Tibial nerve (tissue), 3 donors: ENCODE results near the gene CXCL14.

ENCODE experiments used
- POLR2A ChIP-seq, 2 donors: fragments of 450-650 bp; IDR thresholded peaks; one replicate each; pipeline ENCODE4 v1.6.1; 2017; ENCODE audit warnings: antibody characterized with exemption in 2 of 2, mild to moderate bottlenecking in 2 of 2, moderate library complexity in 2 of 2
- TF ChIP-seq, protein P1 (sequence below), 5 experiments: fragments of 200-600 bp in 3 of 5; fragments of 450-650 bp in 2 of 5; sonication (generic) in 3 of 5; IDR thresholded peaks; one replicate each; pipeline ENCODE4 v1.5.1; 2016 to 2019; ENCODE audit warnings: antibody characterized with exemption in 5 of 5, mild to moderate bottlenecking in 3 of 5, moderate library complexity in 2 of 5

DNA sequence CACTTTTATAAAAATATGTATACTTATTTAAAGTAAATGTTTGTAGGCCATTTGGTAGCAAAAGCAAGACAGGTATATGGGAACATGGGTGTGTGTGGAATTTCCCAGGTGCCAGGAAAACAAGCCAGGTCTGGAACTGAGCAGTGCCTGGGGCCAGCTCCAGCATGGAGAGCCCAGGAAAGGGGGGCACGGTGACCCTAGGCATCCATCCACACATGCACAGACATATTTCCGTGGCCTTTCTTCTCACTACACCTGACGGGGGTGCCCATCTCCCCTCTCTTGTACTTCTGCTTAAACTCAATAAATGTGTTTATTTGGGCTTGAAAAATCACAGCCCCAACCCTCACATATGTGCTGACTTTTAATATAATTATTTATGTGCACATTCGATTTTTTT, 31.2 kb upstream of the CXCL14 start:
- TF ChIP-seq, protein P1, sequence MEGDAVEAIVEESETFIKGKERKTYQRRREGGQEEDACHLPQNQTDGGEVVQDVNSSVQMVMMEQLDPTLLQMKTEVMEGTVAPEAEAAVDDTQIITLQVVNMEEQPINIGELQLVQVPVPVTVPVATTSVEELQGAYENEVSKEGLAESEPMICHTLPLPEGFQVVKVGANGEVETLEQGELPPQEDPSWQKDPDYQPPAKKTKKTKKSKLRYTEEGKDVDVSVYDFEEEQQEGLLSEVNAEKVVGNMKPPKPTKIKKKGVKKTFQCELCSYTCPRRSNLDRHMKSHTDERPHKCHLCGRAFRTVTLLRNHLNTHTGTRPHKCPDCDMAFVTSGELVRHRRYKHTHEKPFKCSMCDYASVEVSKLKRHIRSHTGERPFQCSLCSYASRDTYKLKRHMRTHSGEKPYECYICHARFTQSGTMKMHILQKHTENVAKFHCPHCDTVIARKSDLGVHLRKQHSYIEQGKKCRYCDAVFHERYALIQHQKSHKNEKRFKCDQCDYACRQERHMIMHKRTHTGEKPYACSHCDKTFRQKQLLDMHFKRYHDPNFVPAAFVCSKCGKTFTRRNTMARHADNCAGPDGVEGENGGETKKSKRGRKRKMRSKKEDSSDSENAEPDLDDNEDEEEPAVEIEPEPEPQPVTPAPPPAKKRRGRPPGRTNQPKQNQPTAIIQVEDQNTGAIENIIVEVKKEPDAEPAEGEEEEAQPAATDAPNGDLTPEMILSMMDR (IDR thresholded peaks at IDR 0.05) = no peak
- no peak for TF ChIP-seq POLR2A (IDR thresholded peaks at IDR 0.05)
